ENCODE measurements around the gene TNNT3. TPM values are rescaled to one million over a fixed set of nuclear protein-coding genes. Genes with fewer than 3 reads are reported as not detected.

Gene TNNT3
- total RNA-seq, 1 donor from 2014 or later, result 1.3 TPM

DNA sequence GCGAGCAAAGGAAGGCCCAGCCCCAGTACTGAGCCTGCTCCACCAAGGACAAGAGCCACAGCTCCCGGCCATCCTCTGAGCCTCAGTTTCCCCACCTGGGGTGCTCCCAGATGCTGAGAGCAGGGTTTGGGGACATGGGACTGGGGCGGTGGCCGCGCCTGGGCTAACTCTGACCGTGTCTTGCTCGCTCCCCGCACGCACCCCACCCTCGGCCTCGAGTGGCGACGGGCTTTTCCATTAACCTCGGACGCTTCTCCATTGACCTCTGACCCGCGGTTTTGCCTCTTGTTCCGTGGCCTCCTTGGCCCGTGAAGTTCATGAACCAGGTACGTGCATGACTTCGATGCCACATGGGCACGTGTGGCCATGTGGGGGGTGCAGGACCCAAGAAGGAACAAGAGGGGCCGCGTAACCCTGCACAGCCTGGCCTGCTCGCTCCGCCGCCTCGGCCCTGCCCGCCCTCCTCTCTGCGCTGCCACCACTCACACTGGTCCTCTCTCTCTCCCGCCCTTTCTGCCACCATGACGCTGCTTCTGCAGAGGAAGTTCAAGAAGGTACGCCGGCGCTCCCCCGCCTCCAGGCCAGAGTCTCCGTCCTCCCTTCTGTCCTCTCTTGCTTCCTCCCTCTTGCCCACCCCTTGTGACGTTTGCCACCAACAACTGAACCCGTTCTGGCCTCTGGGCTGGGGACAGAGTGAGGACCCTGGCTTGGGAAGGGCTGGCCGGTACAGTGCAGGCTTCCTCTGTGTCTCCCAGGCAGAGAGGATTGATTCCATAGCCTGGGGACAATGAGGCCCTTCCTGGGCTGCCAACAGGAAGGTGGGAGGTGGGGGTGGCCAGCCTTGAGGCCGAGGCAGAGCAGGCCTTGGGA lies 6.9 kb downstream of the TNNT3 start:
- Mint-ChIP-seq H3K36me3 (ENCODE audit: low read depth) (no peaks in the 10 kb centered on the region), H3K4me1 (ENCODE audit: low read depth) (peaks cover 4% of the 10 kb centered on the region), H3K4me3 (ENCODE audit: unreplicated experiment) (no peak overlapping the region), H3K27me3 (ENCODE audit: low read depth) (no peaks in the 10 kb centered on the region), H3K27ac (ENCODE audit: unreplicated experiment) (no peak overlapping the region), H3K9me3 (ENCODE audit: low read depth) (no peaks in the 10 kb centered on the region)
- peak; percentile 83 for DNase-seq (ENCODE audit: low spot score)
- TF ChIP-seq, protein P1, sequence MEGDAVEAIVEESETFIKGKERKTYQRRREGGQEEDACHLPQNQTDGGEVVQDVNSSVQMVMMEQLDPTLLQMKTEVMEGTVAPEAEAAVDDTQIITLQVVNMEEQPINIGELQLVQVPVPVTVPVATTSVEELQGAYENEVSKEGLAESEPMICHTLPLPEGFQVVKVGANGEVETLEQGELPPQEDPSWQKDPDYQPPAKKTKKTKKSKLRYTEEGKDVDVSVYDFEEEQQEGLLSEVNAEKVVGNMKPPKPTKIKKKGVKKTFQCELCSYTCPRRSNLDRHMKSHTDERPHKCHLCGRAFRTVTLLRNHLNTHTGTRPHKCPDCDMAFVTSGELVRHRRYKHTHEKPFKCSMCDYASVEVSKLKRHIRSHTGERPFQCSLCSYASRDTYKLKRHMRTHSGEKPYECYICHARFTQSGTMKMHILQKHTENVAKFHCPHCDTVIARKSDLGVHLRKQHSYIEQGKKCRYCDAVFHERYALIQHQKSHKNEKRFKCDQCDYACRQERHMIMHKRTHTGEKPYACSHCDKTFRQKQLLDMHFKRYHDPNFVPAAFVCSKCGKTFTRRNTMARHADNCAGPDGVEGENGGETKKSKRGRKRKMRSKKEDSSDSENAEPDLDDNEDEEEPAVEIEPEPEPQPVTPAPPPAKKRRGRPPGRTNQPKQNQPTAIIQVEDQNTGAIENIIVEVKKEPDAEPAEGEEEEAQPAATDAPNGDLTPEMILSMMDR (IDR thresholded peaks at IDR 0.05), result no peak

DNA sequence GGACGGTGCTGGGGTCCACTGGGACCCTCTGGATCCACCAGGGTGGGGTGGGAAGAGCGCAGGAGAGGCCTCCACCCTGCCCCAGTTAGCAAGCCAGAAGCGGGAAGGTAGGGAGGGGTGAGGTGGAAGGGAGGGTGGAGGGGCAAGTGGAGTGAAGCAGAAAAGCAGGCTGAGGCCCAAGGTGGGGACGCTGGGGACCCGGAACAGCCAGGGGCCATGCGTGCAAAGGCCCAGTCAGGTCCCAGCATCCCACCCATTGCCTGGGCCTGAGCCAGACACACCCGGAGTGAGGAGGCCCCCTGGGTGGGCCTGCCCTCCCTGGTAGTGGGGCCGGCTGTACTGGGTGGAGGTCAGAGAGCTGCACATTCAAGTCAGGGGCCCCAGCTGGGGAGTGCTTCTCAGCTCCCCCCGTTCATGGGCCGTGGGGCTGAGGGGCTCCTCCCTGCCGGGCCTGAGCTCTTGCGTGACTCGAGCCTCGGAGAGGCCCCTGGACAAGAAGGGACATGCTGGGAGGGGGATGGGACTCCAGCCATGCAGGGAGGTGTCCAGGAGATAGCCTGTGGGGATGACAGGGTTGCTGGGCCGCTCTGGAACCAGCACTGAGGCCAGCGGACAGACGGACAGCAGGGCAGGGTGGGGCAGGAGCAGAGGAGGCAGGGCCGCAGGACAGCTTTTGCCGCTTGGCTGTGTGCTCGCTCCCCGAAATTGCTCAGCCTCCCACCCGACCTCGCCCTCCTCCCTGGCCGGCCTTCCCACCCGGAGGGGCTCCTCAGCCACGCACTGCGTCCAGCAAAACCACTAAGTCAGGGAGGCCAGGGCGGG lies 7.7 kb downstream of the TNNT3 start:
- peak; percentile 85 for DNase-seq (ENCODE audit: low spot score)
- H3K36me3 Mint-ChIP-seq (ENCODE audit: low read depth), result no peaks in the 10 kb centered on the region
- H3K9me3 Mint-ChIP-seq (ENCODE audit: low read depth), result no peaks in the 10 kb centered on the region
- H3K27me3 Mint-ChIP-seq (ENCODE audit: low read depth), result no peaks in the 10 kb centered on the region
- no peak overlapping the region for H3K27ac Mint-ChIP-seq (ENCODE audit: unreplicated experiment)
- TF ChIP-seq, protein P1 (IDR thresholded peaks at IDR 0.05), result no peak
- peaks cover 9% of the 10 kb centered on the region for H3K4me1 Mint-ChIP-seq (ENCODE audit: low read depth)
- no peak overlapping the region for H3K4me3 Mint-ChIP-seq (ENCODE audit: unreplicated experiment)

DNA sequence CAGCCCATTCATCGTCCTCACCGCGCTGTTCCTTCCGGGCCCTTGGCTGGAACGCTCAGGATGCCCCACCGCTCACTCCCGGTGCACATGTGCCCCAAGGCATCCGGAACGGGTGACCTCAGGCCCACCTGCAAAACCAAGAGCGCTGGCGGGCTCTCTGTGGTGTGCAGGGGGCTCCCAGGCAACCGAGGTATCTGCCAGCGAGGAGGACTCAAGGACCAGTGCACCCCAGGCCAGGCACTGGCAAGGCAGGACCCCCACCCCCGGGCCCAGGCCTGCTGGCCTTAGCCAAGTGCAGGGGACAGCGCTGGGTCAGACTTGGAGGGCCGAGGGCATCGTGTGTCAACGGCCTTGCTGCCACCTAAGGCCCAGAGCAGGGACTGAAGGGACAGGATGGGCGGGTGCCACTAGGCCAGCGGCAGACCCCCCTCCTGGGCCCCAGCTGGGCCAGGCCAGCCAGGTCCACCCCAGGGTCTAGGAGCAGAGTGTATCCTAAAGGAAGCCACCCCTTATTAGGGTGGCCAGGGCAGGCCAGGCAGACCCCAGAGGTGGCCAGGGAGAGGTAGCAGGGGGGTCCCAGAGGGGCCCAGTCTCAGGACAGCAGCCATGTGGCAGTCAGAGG lies 8.5 kb downstream of the TNNT3 start:
- Mint-ChIP-seq H3K27ac (ENCODE audit: unreplicated experiment) (no peak overlapping the region), H3K9me3 (ENCODE audit: low read depth) (no peaks in the 10 kb centered on the region)

DNA sequence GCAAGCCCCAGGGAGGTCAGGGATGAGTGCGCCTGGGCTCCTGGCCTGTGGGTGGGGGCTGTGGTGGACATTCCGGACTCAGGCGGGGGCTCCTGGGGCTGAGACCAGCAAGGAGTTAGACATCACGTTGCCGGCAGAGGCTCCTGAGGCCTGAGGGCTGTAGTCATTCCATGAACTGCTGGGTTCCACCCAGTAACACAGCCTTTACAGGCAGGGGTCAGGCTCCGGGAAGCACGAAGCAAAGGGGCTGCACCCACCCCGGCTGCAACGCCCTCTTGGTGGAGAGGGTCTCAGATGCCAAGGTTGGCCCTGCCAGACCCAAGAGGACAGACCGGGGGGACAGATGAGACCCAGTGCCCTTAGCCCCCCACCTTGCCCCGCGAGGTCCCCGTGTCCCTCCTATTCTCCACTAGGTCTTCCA lies 9.0 kb downstream of the TNNT3 start:
- TF ChIP-seq, protein P1 (IDR thresholded peaks at IDR 0.05), result no peak
- peaks cover 9% of the 10 kb centered on the region for H3K4me1 Mint-ChIP-seq (ENCODE audit: low read depth)
- no peak overlapping the region for H3K27ac Mint-ChIP-seq (ENCODE audit: unreplicated experiment)
- H3K4me3 Mint-ChIP-seq (ENCODE audit: unreplicated experiment), result no peak overlapping the region
- peaks cover 4% of the 10 kb centered on the region for H3K27me3 Mint-ChIP-seq (ENCODE audit: low read depth)
- H3K36me3 Mint-ChIP-seq (ENCODE audit: low read depth), result no peaks in the 10 kb centered on the region
- no peaks in the 10 kb centered on the region for H3K9me3 Mint-ChIP-seq (ENCODE audit: low read depth)
- DNase-seq (ENCODE audit: low spot score), result no peak

More for the DNA sequence above, 8.5 kb downstream of the TNNT3 start:
- DNase-seq (ENCODE audit: low spot score), result peak; percentile 83
- Mint-ChIP-seq H3K4me1 (ENCODE audit: low read depth) (peaks cover 9% of the 10 kb centered on the region), H3K27me3 (ENCODE audit: low read depth) (no peaks in the 10 kb centered on the region), H3K36me3 (ENCODE audit: low read depth) (no peaks in the 10 kb centered on the region), H3K4me3 (ENCODE audit: unreplicated experiment) (no peak overlapping the region)
- TF ChIP-seq, protein P1 (IDR thresholded peaks at IDR 0.05), result no peak
